Measurements from ENCODE around the gene PHACTR3. TPM values are rescaled to one million over a fixed set of nuclear protein-coding genes. Genes with fewer than 3 reads are reported as not detected.

PHACTR3 gene
- total and polyA plus RNA-seq, 2 of the 8 experiments (the other 6 are each of a cell fraction or from before 2014, with no cell fraction given), result 0.05 to 0.13 TPM

GRCh38 chr20:59661153-59661552 is 56.8 kb downstream of the PHACTR3 start (continued):
- no peak for TF ChIP-seq HDAC6 (IDR thresholded peaks at IDR 0.05; ENCODE audit: low read depth, low read length)
- TF ChIP-seq BRCA1 (IDR thresholded peaks at IDR 0.05; ENCODE audit: low read depth, low read length), result no peak
- TF ChIP-seq CTBP2 (IDR thresholded peaks at IDR 0.05; ENCODE audit: borderline replicate concordance, insufficient read depth, insufficient read length, low read length), result no peak
- no peak for TF ChIP-seq CREB1 (IDR thresholded peaks at IDR 0.05)
- TF ChIP-seq KDM5A (IDR thresholded peaks at IDR 0.05; ENCODE audit: low read length), result no peak
- no peak for TF ChIP-seq EP300 (IDR thresholded peaks at IDR 0.05; ENCODE audit: borderline replicate concordance in 1 of 2, low read depth in 2 of 2, low read length in 2 of 2)
- TF ChIP-seq SIRT6 (IDR thresholded peaks at IDR 0.05; ENCODE audit: low read length), result no peak
- TF ChIP-seq SP4 (IDR thresholded peaks at IDR 0.05; ENCODE audit: low read length), result no peak
- TF ChIP-seq CEBPB (IDR thresholded peaks at IDR 0.05; ENCODE audit: low read depth, low read length), result no peak
- no peak for TF ChIP-seq YY1 (IDR thresholded peaks at IDR 0.05; ENCODE audit: low read depth, low read length)
- no peak for TF ChIP-seq EZH2 (IDR thresholded peaks at IDR 0.05; ENCODE audit: low read depth, low read length, severe bottlenecking)
- TF ChIP-seq SUZ12 (IDR thresholded peaks at IDR 0.05; ENCODE audit: low read length), result no peak
